ENCODE measurements around the gene PDXP. TPM values are rescaled to one million over a fixed set of nuclear protein-coding genes. Genes with fewer than 3 reads are reported as not detected.

The PDXP gene
- polyA plus RNA-seq, 1 donor from 2014 or later, result 108 TPM

GRCh38 chr22:37639771-37640590, 18.5 kb upstream of the PDXP start:
- TF ChIP-seq EZH2 (IDR thresholded peaks at IDR 0.05; ENCODE audit: borderline replicate concordance, insufficient read depth, low read length, poor library complexity, severe bottlenecking) (no peak), CTCF (IDR thresholded peaks at IDR 0.05; ENCODE audit: poor library complexity, severe bottlenecking) (no peak), SMC3 (conservative IDR thresholded peaks at IDR 0.05; ENCODE audit: poor library complexity) (no peak), MXI1 (conservative IDR thresholded peaks at IDR 0.05; ENCODE audit: poor library complexity, severe bottlenecking) (no peak), EP300 (conservative IDR thresholded peaks at IDR 0.05; ENCODE audit: poor library complexity, severe bottlenecking) (no peak), REST (IDR thresholded peaks at IDR 0.05; ENCODE audit: borderline replicate concordance) (no peak), POLR2AphosphoS5 (IDR thresholded peaks at IDR 0.05) (no peak)
- Histone ChIP-seq H3K4me3 (ENCODE audit: low read length) (peak overlapping the region; percentile 47), H2AFZ (ENCODE audit: low read depth, low read length) (no peak overlapping the region)

GRCh38 chr22:37640591-37641560, 17.6 kb upstream of the PDXP start:
- TF ChIP-seq TAF1 (IDR thresholded peaks at IDR 0.05; ENCODE audit: low read depth) (no peak), SMC3 (conservative IDR thresholded peaks at IDR 0.05; ENCODE audit: poor library complexity) (no peak), MXI1 (conservative IDR thresholded peaks at IDR 0.05; ENCODE audit: poor library complexity, severe bottlenecking) (no peak), CTCF (IDR thresholded peaks at IDR 0.05; ENCODE audit: poor library complexity, severe bottlenecking) (no peak), EZH2 (IDR thresholded peaks at IDR 0.05; ENCODE audit: borderline replicate concordance, insufficient read depth, low read length, poor library complexity, severe bottlenecking) (no peak), EP300 (conservative IDR thresholded peaks at IDR 0.05; ENCODE audit: poor library complexity, severe bottlenecking) (no peak), POLR2AphosphoS5 (IDR thresholded peaks at IDR 0.05) (no peak), REST (IDR thresholded peaks at IDR 0.05; ENCODE audit: borderline replicate concordance) (no peak), RAD21 (conservative IDR thresholded peaks at IDR 0.05) (no peak)
- H3K4me3 ChIP-seq (ENCODE audit: low read length), result no peak overlapping the region
- H3K27ac ChIP-seq (ENCODE audit: low read length), result no peak overlapping the region
- no peaks in the 10 kb centered on the region for H4K20me1 ChIP-seq (ENCODE audit: insufficient read depth)
- H3K9me2 ChIP-seq (ENCODE audit: insufficient read depth, low read length), result no peaks in the 10 kb centered on the region
- no peaks in the 10 kb centered on the region for H3K36me3 ChIP-seq (ENCODE audit: insufficient read depth, low read length)
- no peaks in the 10 kb centered on the region for H3K9me3 ChIP-seq (ENCODE audit: low read length)
- H3K79me2 ChIP-seq (replicated peaks; ENCODE audit: insufficient read depth, low read length), result no peaks in the 10 kb centered on the region
- H3K9ac ChIP-seq (ENCODE audit: low read length), result no peak overlapping the region
- no peak overlapping the region for H2AFZ ChIP-seq (ENCODE audit: low read depth, low read length)
- H3F3A ChIP-seq (ENCODE audit: insufficient read depth, low read length, poor library complexity, severe bottlenecking), result no peaks in the 10 kb centered on the region
- peaks cover 15% of the 10 kb centered on the region for H3K27me3 ChIP-seq (ENCODE audit: insufficient read depth, low read depth, low read length)
- H3K4me2 ChIP-seq (ENCODE audit: low read length), result no peak overlapping the region

More at GRCh38 chr22:37639771-37640590, 18.5 kb upstream of the PDXP start:
- peaks cover 15% of the 10 kb centered on the region for H3K27me3 ChIP-seq (ENCODE audit: insufficient read depth, low read depth, low read length)
- H3K9me2 ChIP-seq (ENCODE audit: insufficient read depth, low read length), result no peaks in the 10 kb centered on the region
- no peaks in the 10 kb centered on the region for H3K79me2 ChIP-seq (replicated peaks; ENCODE audit: insufficient read depth, low read length)
- no peaks in the 10 kb centered on the region for H3F3A ChIP-seq (ENCODE audit: insufficient read depth, low read length, poor library complexity, severe bottlenecking)
- no peaks in the 10 kb centered on the region for H3K9me3 ChIP-seq (ENCODE audit: low read length)
- no peak overlapping the region for H3K9ac ChIP-seq (ENCODE audit: low read length)
- no peak overlapping the region for H3K4me2 ChIP-seq (ENCODE audit: low read length)
- H3K27ac ChIP-seq (ENCODE audit: low read length), result no peak overlapping the region
- H3K36me3 ChIP-seq (ENCODE audit: insufficient read depth, low read length), result no peaks in the 10 kb centered on the region
- H4K20me1 ChIP-seq (ENCODE audit: insufficient read depth), result no peaks in the 10 kb centered on the region

Data from neural cell (in vitro differentiated cells).